Lower leg skin (tissue), 3 donors: Measurements from ENCODE around the gene PARD6B.

Source experiments
- CTCF ChIP-seq, 3 donors: fragments of 450-650 bp; IDR thresholded peaks; one replicate each; pipeline ENCODE4 v1.5.1; 2016; ENCODE audit warnings: antibody characterized with exemption in 3 of 3, mild to moderate bottlenecking in 3 of 3, moderate library complexity in 2 of 3
- POLR2A ChIP-seq, 2 donors: fragments of 450-650 bp; IDR thresholded peaks; one replicate each; pipeline ENCODE4 v1.6.1; 2016 to 2017; ENCODE audit warnings: antibody characterized with exemption in 2 of 2, mild to moderate bottlenecking in 1 of 2, moderate library complexity in 1 of 2

GRCh38 chr20:50754420-50754819 lies 23.0 kb downstream of the PARD6B start:
- no peak for TF ChIP-seq CTCF (IDR thresholded peaks at IDR 0.05)
- no peak for TF ChIP-seq POLR2A (IDR thresholded peaks at IDR 0.05)
